Glutamatergic neuron (in vitro differentiated cells): Measurements from ENCODE around the gene ARSG. TPM values are rescaled to one million over a fixed set of nuclear protein-coding genes. Genes with fewer than 3 reads are reported as not detected.

Experiments
- DNase-seq: peaks from one replicate; pipeline ENCODE4 v3.0.0; 2022
- H3K27ac Mint-ChIP-seq: one replicate; pipeline ENCODE4 v1.8.0; 2020; ENCODE audit warnings: mild to moderate bottlenecking, mixed read lengths, inconsistent platforms; ENCODE audit not compliant: unreplicated experiment
- H3K27me3 Mint-ChIP-seq: one replicate; pipeline ENCODE4 v1.8.0; 2020; ENCODE audit warnings: mild to moderate bottlenecking, moderate library complexity, mixed read lengths, inconsistent platforms; ENCODE audit not compliant: unreplicated experiment
- H3K36me3 Mint-ChIP-seq: one replicate; pipeline ENCODE4 v1.8.0; 2020; ENCODE audit warnings: mild to moderate bottlenecking, mixed read lengths, inconsistent platforms; ENCODE audit not compliant: unreplicated experiment
- H3K4me1 Mint-ChIP-seq: one replicate; pipeline ENCODE4 v1.8.0; 2020; ENCODE audit warnings: mild to moderate bottlenecking, low read depth, mixed read lengths, inconsistent platforms; ENCODE audit not compliant: unreplicated experiment
- H3K4me3 Mint-ChIP-seq: one replicate; pipeline ENCODE4 v1.8.0; 2020; ENCODE audit warnings: mild to moderate bottlenecking, mixed read lengths, inconsistent platforms; ENCODE audit not compliant: unreplicated experiment
- H3K9me3 Mint-ChIP-seq: one replicate; pipeline ENCODE4 v1.8.0; 2020; ENCODE audit warnings: mild to moderate bottlenecking, moderate library complexity, mixed read lengths, inconsistent platforms; ENCODE audit not compliant: unreplicated experiment
- CTCF ChIP-seq: fragments of 200-600 bp; sonication (generic); IDR thresholded peaks from one replicate; pipeline ENCODE4 v1.5.0; 2021; ENCODE audit not compliant: partially characterized antibody, unreplicated experiment
- total RNA-seq: library from RNA; stranded (reverse); fragmentation: NEBNext Ultra II Directional; extraction: Animal tissue kit (Norgen Biotek cat#: 25700); gene quantifications from one replicate; pipeline ENCODE4 v1.2.1, GENCODE V29; 2021; ENCODE audit not compliant: unreplicated experiment

The ARSG gene
- total RNA-seq, 1 donor from 2014 or later = 1.9 TPM

GRCh38 chr17:68432086-68432864 is 141.0 kb downstream of the ARSG start:
- no peak overlapping the region for H3K27ac Mint-ChIP-seq
- DNase-seq = no peak
- H3K4me3 Mint-ChIP-seq = no peak overlapping the region
- peaks cover 14% of the 10 kb centered on the region for H3K4me1 Mint-ChIP-seq
- TF ChIP-seq CTCF = no peak
- H3K27me3 Mint-ChIP-seq = peaks cover 7% of the 10 kb centered on the region
- H3K9me3 Mint-ChIP-seq = peaks cover 3% of the 10 kb centered on the region
- H3K36me3 Mint-ChIP-seq = no peaks in the 10 kb centered on the region

DNA sequence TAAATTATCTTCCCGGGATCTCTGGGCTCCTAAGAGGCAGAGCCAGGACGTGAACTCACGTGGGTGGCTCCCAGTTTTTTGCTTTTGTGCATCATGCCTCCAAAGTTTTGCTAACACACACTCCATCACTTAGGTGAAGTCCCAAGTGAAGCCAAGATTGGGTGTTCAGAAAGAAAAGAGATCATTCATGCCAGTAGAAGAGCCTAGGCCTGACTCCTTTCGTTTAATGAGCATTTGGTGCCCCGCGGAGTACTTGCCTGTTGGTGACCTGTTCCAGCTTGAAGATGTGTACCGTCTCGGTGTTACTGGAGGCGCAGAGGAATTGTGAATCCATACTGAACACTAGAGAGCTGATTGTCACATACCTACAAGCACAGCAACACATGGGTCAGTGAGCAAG is 141.9 kb downstream of the ARSG start:
- Mint-ChIP-seq H3K4me3 (no peak overlapping the region), H3K27ac (no peak overlapping the region), H3K27me3 (peaks cover 7% of the 10 kb centered on the region)

GRCh38 chr17:68433911-68434508 is 142.7 kb downstream of the ARSG start:
- peaks cover 7% of the 10 kb centered on the region for H3K27me3 Mint-ChIP-seq
- DNase-seq = no peak
- TF ChIP-seq CTCF = no peak
- peak overlapping the region; percentile 22 for H3K27ac Mint-ChIP-seq
- H3K4me3 Mint-ChIP-seq = no peak overlapping the region
- peaks cover 4% of the 10 kb centered on the region for H3K9me3 Mint-ChIP-seq
- no peaks in the 10 kb centered on the region for H3K36me3 Mint-ChIP-seq
- H3K4me1 Mint-ChIP-seq = peaks cover 14% of the 10 kb centered on the region

More for the DNA sequence above, 141.9 kb downstream of the ARSG start:
- no peaks in the 10 kb centered on the region for H3K36me3 Mint-ChIP-seq
- H3K4me1 Mint-ChIP-seq = peaks cover 14% of the 10 kb centered on the region
- no peak for DNase-seq
- peaks cover 4% of the 10 kb centered on the region for H3K9me3 Mint-ChIP-seq
- no peak for TF ChIP-seq CTCF

GRCh38 chr17:68435361-68435760 is 144.1 kb downstream of the ARSG start:
- H3K4me1 Mint-ChIP-seq = peaks cover 14% of the 10 kb centered on the region
- H3K9me3 Mint-ChIP-seq = peaks cover 4% of the 10 kb centered on the region
- H3K27me3 Mint-ChIP-seq = peaks cover 7% of the 10 kb centered on the region
- H3K36me3 Mint-ChIP-seq = no peaks in the 10 kb centered on the region
- H3K4me3 Mint-ChIP-seq = no peak overlapping the region
- no peak for TF ChIP-seq CTCF
- no peak for DNase-seq
- H3K27ac Mint-ChIP-seq = no peak overlapping the region
